Mesodermal cell (in vitro differentiated cells): ENCODE measurements around the gene IBA57.

Experiments used
- H3K27ac ChIP-seq: 2 replicates; pipeline ENCODE4 v1.7.0; 2013; ENCODE audit warnings: mild to moderate bottlenecking, low read depth, low read length, moderate library complexity; ENCODE audit not compliant: severe bottlenecking
- H3K36me3 ChIP-seq: 2 replicates; pipeline ENCODE4 v1.7.1; 2013; ENCODE audit warnings: mild to moderate bottlenecking, low read length, moderate library complexity; ENCODE audit not compliant: control insufficient read depth, insufficient read depth
- H3K4me1 ChIP-seq: one replicate; pipeline ENCODE4 v1.7.1; 2013; ENCODE audit warnings: mild to moderate bottlenecking, low read length; ENCODE audit not compliant: insufficient read depth, control insufficient read depth, poor library complexity, severe bottlenecking
- H3K4me3 ChIP-seq: 2 replicates; pipeline ENCODE4 v1.7.0; 2013; ENCODE audit warnings: low read length, control low read depth, mild to moderate bottlenecking; ENCODE audit not compliant: insufficient read depth, poor library complexity, severe bottlenecking; ENCODE audit errors: extremely low read depth
- H3K9me3 ChIP-seq: 2 replicates; pipeline ENCODE4 v1.7.1; 2013; ENCODE audit warnings: mild to moderate bottlenecking, low read length, moderate library complexity; ENCODE audit not compliant: control insufficient read depth
- WGBS, 2 experiments: methylation state at CpG; one replicate each; pipeline ENCODE4 v1.1.5; 2013; ENCODE audit warnings: missing lambda C conversion rate in 2 of 2; ENCODE audit not compliant: insufficient coverage in 2 of 2; 5-methylcytosine and 5-hydroxymethylcytosine counted together

Gene IBA57

DNA sequence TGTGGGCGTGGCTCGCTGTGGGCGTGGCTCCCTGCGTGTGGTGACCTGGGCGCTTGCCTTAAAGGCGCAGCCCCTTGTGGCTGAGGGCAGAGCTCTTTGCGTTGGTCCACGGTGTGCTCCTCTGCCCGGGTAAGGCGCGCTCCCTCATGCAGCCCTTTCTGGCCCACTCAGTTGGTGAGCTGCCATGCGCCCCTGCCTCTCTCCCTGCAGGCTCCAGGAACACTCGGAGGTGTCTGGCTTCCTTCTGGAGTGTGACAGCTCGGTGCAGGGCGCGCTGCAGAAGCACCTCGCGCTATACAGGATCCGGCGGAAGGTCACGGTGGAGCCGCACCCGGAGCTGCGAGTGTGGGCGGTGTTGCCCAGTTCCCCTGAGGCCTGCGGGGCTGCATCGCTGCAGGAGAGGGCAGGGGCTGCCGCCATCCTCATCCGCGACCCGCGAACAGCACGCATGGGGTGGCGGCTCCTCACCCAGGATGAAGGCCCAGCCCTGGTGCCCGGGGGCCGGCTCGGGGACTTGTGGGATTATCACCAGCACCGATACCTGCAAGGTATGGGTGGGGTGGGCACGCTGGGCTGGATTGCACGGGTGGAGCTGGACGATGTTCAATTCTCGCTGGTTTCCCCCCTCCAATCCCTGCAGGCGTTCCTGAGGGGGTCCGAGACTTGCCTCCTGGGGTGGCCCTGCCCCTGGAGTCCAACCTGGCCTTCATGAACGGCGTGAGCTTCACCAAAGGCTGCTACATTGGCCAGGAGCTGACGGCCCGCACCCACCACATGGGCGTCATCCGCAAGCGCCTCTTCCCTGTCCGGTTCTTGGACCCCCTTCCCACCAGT lies 9.1 kb downstream of the IBA57 start:
- no peak overlapping the region for H3K4me3 ChIP-seq
- 90 to 98% methylated on average over 35 to 40 of the region's 52 CpGs for WGBS, 2 experiments
- no peak overlapping the region for H3K27ac ChIP-seq
- peaks cover 4% of the 10 kb centered on the region for H3K36me3 ChIP-seq
- H3K4me1 ChIP-seq: no peaks in the 10 kb centered on the region
- H3K9me3 ChIP-seq: no peaks in the 10 kb centered on the region

DNA sequence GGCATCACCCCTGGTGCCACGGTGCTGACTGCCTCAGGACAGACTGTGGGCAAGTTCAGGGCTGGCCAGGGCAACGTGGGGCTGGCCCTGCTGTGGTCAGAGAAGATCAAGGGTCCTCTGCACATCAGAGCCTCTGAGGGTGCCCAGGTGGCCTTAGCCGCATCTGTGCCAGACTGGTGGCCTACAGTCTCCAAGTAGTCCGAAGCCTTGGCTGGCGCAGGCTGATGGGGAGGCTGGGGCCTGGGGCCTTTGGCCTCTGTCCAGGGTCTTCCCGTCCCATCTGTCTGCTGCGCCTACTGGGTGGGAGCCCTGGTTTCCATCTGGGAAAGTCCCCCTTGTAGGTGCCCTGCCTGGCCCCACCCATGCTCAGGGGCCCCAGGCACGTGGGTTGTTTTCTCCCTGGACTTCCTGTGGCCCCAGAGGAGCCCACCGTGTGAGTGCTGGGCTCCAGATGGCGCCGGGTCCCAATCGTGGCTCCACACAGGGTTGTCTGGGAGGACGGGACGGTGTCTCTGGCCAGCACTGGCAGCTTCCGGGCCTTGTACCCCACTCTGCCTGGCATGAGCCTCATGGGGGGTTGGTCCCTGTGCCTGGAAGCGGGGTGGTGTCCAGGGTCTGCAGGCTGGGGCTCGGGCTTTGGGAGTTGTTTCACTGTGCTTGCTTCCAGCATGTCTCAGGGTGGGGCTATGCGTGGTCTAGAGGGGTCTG lies 9.9 kb downstream of the IBA57 start:
- H3K4me1 ChIP-seq: no peaks in the 10 kb centered on the region
- no peak overlapping the region for H3K27ac ChIP-seq
- WGBS, 2 experiments: 90 to 98% methylated on average over 13 to 17 of the region's 18 CpGs
- H3K36me3 ChIP-seq: peaks cover 4% of the 10 kb centered on the region
- no peaks in the 10 kb centered on the region for H3K9me3 ChIP-seq
- no peak overlapping the region for H3K4me3 ChIP-seq

DNA sequence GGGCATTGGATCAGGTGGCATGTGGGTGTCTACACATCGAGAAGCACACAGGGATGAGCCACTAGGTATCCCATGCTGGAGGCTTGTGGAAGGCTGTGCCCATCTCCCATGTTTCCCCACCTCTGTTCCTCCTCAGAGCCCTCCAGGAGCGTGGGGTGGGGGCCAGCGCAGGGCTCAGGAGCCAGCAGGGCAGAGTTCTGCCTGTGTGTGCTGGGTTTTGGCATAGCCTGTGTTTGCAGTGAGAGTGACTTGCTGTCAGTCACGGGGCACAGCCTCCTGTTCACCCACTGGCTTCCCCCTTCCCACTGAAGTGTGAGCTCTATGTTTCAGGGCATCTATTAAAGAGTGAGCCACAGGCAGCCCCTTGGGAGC lies 10.4 kb downstream of the IBA57 start:
- Histone ChIP-seq H3K9me3 (no peaks in the 10 kb centered on the region), H3K4me1 (no peaks in the 10 kb centered on the region), H3K4me3 (no peak overlapping the region), H3K27ac (no peak overlapping the region), H3K36me3 (peaks cover 4% of the 10 kb centered on the region)
- 79 to 100% methylated on average over 1 to 2 of the region's 4 CpGs for WGBS, 2 experiments

DNA sequence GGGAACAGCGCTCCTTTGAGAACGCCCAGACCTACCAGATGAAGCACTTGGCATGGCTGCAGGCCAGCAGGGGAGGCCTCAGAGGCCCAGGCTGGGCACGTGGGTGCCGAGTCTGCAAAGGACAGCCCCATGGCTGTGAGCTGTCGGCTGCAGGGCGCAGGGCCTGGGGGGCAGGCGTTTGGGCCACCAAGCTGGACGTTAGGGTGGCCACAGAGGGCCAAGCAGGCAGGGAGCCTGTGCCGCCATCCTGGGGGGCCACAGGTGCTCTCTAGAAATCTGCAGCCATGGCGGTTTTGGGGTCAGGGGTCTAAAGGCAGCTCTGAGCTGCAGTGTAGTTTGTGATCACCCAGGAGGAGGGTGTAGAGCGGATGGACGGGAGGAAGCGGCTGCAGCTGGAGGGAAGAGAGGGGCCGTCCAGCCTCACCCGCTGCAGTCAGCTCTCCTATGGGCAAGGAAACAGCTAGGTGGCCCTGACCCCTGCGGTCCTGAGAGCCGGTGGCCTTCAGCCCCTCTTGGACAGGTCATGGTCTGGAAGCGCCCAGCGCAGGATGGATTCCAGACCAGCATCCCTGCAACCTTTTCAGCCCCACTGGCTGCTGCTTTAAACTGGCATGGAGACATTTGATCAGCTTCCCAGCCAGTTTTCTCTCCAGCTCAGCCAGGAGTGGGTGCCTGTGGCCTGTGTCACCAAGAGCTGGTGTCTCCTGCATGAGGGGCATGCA lies 11.0 kb downstream of the IBA57 start:
- no peak overlapping the region for H3K4me3 ChIP-seq
- H3K4me1 ChIP-seq: no peaks in the 10 kb centered on the region
- WGBS, 2 experiments: 91 to 95% methylated on average over 13 to 17 of the region's 19 CpGs
- H3K9me3 ChIP-seq: no peaks in the 10 kb centered on the region
- no peak overlapping the region for H3K27ac ChIP-seq
- H3K36me3 ChIP-seq: peaks cover 4% of the 10 kb centered on the region

DNA sequence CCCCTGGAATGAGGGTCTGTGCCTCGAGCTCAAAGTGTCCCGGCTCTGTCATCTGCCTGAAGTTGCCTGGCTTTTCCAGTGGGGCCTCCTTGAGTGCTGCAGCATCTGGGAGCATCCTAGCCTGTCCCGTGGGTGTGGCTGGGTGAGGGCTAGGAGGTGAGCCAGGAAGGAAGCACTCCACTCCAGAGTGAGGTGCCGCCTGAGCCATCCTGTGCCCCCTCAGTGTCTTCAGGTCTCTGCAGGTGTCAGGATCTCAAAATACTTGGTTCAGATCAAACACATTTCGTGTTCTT lies 11.5 kb downstream of the IBA57 start:
- no peaks in the 10 kb centered on the region for H3K9me3 ChIP-seq
- peaks cover 4% of the 10 kb centered on the region for H3K36me3 ChIP-seq
- WGBS, 2 experiments: 92 to 96% methylated on average over 2 to 4 of the region's 5 CpGs
- H3K4me3 ChIP-seq: no peak overlapping the region
- H3K27ac ChIP-seq: no peak overlapping the region
- no peaks in the 10 kb centered on the region for H3K4me1 ChIP-seq

DNA sequence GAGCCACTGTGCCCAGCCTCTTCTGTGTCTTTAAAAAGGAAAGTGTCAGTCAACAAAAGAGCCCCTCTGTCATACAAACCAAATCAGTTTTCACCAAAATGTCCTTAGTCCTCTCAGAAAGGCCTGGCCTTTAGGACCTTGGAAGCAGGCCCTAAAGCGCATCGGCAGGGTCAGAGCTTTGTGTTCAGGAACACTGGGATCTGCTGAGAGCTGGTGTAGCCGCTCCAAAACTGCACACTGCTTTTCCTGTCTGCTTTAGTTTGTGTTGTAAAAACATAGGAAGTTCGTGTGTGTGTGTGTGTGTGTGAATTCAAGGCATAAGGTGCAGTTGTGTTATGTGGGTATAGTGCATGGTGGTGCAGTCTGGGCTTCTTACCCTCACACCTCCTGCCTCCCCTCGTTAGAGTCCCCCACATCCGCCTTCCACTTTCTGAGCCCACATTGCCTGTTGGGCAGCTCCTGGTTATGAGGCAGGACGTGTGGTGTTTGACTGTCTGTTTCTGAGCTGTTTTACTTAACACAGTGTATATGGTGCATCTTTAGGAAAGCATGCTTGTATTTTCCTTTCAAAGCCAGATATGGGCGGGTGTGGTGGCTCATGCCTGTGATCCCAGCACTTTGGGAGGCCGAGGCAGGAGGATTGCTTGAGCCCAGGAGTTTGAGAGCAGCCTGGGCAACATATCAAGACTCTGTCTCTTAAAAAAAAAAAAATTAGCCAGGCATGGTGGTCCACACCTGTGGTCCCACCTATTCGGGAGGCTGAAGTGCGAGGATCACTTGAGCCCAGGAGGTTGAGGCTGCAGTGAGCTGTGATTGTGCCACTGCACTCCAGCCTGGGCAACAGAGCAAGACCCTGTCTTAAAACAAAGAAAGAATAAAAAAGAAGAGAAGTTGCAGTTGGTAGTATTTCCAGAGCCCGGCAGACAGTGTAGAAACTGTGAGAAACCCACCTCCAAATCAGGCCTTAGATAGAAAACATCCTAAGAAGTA lies 12.4 kb downstream of the IBA57 start:
- H3K4me3 ChIP-seq: no peak overlapping the region
- H3K36me3 ChIP-seq: peaks cover 4% of the 10 kb centered on the region
- H3K27ac ChIP-seq: no peak overlapping the region
- 90 to 96% methylated on average over 9 to 10 of the region's 12 CpGs for WGBS, 2 experiments
- no peaks in the 10 kb centered on the region for H3K4me1 ChIP-seq
- H3K9me3 ChIP-seq: no peaks in the 10 kb centered on the region

DNA sequence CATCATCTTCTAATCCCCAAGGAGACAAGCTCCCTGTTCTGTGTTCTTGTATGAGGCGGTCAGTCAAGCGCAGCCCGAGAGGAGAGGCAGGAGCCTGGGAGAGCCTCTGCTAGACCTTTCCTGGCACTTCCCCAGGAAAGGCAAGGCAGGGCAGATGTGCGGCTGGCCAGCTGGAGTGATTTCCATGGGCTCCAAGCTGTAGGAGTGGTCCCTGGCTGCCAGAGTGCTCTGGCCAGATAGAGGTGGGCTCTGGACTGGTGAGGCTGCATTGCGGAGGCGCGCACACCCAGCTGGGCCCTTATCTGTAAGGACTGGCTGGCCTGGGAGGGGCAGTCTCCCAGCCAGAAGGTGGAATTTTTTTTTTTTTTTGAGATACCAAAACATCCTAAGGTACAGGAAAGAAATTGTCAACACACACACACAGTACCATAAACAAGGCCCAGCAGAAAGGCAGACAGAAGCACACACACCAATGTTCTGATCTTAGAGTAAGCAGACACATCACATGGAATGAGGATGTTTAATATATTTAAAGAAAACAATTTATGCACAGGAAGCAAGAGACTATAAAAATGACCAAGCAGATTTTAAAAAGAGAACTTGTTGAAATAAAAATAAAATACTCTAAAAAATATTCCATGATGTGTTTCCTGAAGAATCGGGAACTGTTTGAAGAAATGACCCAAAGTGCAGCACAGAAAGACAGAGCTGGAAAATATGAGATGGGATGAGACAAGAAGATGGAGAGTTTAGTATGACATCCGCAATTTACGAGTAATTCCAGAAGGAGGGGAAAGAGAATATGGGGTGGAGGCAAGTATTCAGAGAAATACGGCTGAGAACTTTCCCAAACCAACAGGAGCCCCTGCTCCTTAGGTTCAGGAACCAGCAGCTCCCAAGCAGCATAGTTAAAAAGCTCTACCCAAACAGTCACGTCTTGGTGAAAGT lies 13.4 kb downstream of the IBA57 start:
- Histone ChIP-seq H3K4me1 (no peaks in the 10 kb centered on the region), H3K36me3 (peaks cover 4% of the 10 kb centered on the region), H3K27ac (no peak overlapping the region), H3K9me3 (no peaks in the 10 kb centered on the region), H3K4me3 (no peak overlapping the region)
- 94 to 97% methylated on average over 7 to 9 of the region's 12 CpGs for WGBS, 2 experiments

DNA sequence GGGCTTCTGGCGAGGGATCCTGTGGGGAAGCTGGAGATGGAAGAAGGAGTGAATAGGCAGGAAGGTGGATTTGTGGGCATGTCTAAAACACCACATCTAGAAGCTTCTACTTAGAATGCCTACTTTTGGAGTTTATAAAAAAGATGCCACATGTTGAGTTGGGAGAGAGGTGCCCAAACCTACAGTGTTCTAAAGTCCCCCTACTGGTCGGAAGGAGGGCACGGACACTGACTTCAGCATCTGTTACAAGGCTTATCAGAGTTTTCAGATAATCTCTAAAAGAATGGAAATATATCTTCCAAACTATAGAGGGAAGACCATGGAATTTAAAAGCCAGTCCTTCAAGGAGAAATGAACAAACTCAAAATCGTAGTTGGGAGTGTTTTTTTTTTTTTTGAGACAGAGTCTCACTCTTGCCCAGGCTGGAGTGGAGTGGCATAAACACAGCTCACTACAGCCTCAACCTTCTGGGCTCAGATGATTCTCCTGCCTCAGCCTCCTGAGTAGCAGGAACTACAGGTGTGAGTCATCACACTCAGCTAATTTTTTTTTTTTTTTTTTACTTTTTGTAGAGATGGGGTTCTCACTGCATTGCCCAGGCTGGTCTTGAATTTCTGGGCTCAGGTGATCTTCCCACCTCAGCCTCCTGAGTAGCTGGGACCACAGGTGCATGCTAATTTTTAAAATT lies 14.8 kb downstream of the IBA57 start:
- 92 to 100% methylated on average over 1 to 2 of the region's 4 CpGs for WGBS, 2 experiments
- Histone ChIP-seq H3K9me3 (no peaks in the 10 kb centered on the region), H3K27ac (no peak overlapping the region), H3K4me1 (no peaks in the 10 kb centered on the region), H3K4me3 (no peak overlapping the region), H3K36me3 (no peaks in the 10 kb centered on the region)

DNA sequence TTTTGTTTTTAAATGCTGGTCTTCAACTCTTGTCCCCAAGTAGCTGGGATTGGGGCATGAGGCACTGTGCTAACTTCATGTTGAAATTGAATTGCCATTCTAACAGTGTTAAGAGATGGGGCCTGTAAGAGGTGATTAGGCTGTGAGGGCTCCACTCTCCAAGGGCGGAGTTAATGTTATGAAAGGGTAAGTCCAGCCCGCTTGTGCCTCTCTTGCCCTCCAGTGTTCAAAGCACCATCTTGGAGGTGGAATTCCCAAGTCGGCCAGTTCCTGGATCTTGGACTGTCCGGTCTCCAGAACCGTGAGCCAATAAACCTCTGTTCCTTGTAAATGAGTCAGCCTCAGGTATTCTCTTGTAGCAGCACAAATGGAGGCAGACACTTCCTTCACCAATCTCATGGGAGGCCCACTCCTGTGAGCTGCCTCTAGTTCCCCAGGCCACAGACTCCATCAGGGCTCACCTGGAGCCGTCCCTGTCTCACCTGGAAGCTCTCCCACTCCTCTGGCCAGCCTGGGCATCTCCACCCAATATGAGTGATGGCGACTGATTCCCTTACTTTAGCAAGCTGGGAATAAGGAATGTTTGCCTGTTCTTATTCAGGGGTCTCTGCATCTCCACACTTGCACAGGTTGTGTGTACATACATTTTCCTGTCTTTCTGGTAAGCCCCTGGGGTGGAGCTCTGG lies 15.5 kb downstream of the IBA57 start:
- Histone ChIP-seq H3K9me3 (no peaks in the 10 kb centered on the region), H3K4me3 (no peak overlapping the region), H3K27ac (no peak overlapping the region), H3K36me3 (no peaks in the 10 kb centered on the region), H3K4me1 (no peaks in the 10 kb centered on the region)
- WGBS, 2 experiments: 89 to 95% methylated on average over 6 to 7 of the region's 7 CpGs
